Activated T-helper 1 cell treated with anti-CD3 and anti-CD28 coated beads, Interleukin-2, amount 50 U/mL, for 16 hours (primary cell): ENCODE results near the gene TGFBRAP1.

ENCODE experiments used
- DNase-seq, 2 donors: peaks; one replicate each; pipeline ENCODE4 v3.0.0-alpha.2; 2020; ENCODE audit warnings: low read depth in 1 of 2, low spot score in 1 of 2

The TGFBRAP1 gene, protein sequence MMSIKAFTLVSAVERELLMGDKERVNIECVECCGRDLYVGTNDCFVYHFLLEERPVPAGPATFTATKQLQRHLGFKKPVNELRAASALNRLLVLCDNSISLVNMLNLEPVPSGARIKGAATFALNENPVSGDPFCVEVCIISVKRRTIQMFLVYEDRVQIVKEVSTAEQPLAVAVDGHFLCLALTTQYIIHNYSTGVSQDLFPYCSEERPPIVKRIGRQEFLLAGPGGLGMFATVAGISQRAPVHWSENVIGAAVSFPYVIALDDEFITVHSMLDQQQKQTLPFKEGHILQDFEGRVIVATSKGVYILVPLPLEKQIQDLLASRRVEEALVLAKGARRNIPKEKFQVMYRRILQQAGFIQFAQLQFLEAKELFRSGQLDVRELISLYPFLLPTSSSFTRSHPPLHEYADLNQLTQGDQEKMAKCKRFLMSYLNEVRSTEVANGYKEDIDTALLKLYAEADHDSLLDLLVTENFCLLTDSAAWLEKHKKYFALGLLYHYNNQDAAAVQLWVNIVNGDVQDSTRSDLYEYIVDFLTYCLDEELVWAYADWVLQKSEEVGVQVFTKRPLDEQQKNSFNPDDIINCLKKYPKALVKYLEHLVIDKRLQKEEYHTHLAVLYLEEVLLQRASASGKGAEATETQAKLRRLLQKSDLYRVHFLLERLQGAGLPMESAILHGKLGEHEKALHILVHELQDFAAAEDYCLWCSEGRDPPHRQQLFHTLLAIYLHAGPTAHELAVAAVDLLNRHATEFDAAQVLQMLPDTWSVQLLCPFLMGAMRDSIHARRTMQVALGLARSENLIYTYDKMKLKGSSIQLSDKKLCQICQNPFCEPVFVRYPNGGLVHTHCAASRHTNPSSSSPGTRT

GRCh38 chr2:105329561-105330495 lies at the start of gene TGFBRAP1:
Gene TGFBRAP1, minus strand, starts transcription at chr2:105329735. Its CDS starts 21,434 bp downstream, at chr2:105308301.
- peak; percentile 28 to 39 for DNase-seq

GRCh38 chr2:105378921-105379383 lies 49.4 kb upstream of the TGFBRAP1 start:
- DNase-seq, result no peak

GRCh38 chr2:105378276-105378840 lies 48.8 kb upstream of the TGFBRAP1 start:
- no peak for DNase-seq

GRCh38 chr2:105377871-105378270 lies 48.3 kb upstream of the TGFBRAP1 start:
- no peak for DNase-seq

DNA sequence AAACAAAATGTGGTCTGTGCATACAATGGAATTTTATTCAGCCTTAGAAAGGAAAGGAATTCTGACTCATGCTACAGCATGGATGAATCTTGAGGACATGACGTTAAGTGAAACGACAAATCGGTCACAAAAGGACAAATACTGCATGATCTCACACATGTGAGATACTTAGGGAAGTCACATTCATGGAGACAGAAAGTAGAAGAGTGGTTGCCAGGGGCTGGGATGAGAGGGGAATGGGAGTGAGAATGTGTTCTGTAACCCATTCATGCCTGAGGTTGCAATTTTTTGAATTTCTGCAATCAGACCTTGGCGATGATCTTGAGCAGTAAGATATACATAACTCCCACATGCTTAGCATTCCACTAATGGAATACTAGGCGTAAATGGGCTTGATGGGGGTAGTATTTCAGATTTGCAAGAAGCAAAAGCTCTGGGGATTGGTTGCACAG lies 47.3 kb upstream of the TGFBRAP1 start:
- no peak for DNase-seq

GRCh38 chr2:105376010-105376409 lies 46.5 kb upstream of the TGFBRAP1 start:
- DNase-seq, result no peak

- DNase-seq, result no peak
Measured at GRCh38 chr2:105375001-105375561, 45.5 kb upstream of the TGFBRAP1 start.

DNA sequence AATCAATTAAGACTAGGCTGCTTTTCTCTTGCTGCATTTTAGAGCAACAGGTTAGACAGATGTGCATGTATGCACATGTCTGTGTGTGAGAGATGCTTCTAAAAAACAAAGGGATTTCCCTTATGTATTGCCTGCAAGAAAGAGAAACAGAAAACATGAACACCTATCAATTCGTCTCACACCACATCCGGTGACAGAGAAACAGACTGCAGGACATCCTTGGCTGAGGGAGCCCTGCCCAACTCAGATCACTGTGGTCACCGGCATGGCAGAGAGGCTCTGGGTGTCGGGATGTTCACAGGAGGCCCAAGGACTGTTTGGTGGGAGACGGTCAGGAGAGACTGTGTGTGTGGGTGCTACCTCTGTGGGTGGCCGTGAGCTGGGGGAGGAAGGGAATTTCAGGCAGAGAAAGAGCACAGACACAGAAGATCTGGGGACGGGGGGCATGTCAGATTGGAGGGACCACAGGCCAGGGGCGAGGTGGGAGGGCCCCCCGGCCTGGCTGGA lies 44.4 kb upstream of the TGFBRAP1 start:
- DNase-seq, result peak in 1 of 2 donors; percentile 1

DNA sequence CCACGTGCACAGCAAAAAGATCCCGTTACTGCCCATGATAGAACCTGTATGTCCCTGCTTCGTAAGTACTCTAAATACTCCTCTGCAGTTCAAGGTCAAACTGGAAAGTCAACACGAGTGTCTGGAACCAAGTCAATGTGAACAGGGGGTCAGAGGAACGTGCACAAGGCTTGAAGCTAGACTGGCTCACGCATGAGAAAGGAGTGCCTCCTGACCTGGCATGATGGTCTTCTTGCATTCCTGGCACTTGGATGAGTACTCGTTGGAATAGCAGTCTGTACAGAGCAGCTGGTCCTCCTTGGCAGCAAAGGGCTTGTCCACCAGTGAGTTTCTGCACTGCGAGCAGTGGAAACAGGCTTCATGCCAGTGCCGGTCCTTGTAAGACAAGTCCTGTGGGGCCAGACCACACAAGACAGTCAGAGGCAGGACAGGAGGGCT lies 43.8 kb upstream of the TGFBRAP1 start:
- no peak for DNase-seq

DNA sequence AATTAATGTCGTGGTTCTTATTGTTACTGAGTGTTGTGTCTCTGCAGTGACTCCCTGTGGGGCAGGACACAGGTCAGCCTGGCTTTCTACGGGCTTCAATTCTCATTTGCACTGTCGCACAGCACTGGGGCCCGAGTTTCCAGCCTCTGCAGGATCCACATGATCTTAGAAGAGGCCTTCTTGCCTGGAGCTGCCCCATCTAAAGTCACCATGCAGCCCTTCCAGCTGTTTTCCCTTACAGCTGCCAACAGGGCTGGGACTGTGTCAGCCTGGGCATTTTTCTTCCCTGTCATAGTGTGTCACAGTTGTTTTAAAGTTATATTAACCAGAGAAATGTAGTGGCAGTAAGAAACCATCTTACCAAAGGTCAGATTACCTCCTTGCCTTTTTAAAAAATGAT lies 42.3 kb upstream of the TGFBRAP1 start:
- no peak for DNase-seq

- DNase-seq, result no peak
Measured at GRCh38 chr2:105371156-105371555, 41.6 kb upstream of the TGFBRAP1 start.

DNA sequence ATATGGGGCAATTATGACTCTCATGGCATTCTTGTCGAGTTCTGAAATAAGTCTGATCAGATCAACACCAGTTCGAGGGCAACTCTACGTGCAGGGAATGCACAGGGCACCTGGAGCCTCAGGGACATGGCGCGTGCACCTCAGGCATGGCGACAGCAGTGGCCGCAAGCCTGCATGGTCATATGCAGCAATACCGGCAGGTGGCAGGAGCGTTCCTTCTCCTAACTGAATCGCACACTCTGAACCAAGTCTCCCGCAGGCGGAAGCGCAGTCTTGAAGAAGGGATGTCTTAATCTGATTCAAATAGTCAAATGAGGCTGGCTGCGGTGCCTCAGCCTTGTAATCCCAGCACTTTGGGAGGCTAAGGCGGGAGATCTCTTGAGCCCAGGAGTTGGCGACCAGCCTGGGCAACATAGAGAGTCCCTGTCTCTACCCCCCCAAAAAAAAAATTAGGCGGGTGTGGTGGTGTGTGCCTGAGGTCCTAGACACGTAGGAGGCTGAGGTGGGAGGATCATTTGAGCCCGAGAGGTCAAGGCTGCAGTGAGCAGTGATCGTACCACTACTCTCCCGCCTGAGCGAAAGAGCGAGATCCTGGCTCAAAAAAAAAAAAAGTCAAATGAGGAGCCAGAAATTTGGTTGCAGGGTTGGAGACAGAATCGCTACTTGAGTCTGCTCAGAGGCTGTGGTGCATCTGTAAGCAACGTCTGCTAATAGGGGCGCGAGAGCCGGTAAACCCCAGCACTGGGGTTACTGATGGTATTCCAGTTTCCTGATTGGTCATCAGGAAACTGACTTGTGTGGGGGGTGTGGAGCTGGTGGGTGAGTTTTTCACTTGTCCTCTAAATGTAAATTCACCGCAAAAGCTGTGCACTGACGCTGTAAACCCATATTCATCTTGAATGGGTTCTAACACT lies 40.5 kb upstream of the TGFBRAP1 start:
- DNase-seq, result peak; percentile 67 to 78

GRCh38 chr2:105368759-105369408 lies 39.3 kb upstream of the TGFBRAP1 start:
- DNase-seq, result no peak

DNA sequence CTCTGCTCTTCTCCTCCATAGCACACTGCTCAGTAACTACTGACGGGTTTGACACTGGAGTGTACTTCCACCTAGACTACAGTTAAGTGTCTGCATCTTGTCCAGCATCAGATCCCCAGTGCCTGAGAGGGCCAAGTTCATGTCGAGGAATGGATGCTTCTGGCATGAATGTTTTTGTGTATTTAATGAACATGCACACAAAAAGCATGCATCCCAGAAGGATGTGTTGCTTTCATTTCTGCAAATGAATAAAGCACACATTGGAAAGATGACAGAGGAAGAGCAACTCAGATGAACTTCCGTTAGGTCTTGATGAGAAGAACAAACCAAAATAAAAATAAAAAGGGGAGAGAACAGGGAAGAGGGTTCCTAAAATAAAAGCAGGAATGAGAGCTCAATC lies 35.7 kb upstream of the TGFBRAP1 start:
- no peak for DNase-seq

- DNase-seq, result no peak
Measured at GRCh38 chr2:105364436-105365139, 35.1 kb upstream of the TGFBRAP1 start.

GRCh38 chr2:105362862-105363591 lies 33.5 kb upstream of the TGFBRAP1 start:
- no peak for DNase-seq
